ENCODE measurements around the gene NOXRED1.

DNA sequence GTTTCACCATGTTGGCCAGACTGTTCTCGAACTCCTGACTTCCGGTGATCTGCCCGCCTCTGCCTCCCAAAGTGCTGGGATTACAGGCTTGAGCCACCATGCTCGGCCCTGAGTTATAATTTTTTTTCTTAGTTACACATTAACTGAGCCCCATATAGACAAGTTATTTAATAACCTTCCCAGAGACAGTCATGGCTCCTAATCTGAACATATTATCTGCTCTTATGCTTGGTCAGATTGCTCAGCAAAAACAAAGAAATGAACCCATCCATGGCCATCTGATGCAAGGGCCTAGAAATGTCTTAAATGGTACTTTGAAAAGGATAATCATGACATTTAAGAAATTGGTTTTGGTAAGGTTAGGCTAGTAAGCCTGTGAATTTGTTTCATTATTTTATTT lies 33.1 kb downstream of the NOXRED1 start:
- TF ChIP-seq, protein P1, sequence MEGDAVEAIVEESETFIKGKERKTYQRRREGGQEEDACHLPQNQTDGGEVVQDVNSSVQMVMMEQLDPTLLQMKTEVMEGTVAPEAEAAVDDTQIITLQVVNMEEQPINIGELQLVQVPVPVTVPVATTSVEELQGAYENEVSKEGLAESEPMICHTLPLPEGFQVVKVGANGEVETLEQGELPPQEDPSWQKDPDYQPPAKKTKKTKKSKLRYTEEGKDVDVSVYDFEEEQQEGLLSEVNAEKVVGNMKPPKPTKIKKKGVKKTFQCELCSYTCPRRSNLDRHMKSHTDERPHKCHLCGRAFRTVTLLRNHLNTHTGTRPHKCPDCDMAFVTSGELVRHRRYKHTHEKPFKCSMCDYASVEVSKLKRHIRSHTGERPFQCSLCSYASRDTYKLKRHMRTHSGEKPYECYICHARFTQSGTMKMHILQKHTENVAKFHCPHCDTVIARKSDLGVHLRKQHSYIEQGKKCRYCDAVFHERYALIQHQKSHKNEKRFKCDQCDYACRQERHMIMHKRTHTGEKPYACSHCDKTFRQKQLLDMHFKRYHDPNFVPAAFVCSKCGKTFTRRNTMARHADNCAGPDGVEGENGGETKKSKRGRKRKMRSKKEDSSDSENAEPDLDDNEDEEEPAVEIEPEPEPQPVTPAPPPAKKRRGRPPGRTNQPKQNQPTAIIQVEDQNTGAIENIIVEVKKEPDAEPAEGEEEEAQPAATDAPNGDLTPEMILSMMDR (conservative IDR thresholded peaks at IDR 0.05; ENCODE audit: low read depth in 2 of 2), result no peak
- no peak for TF ChIP-seq EZH2 (IDR thresholded peaks at IDR 0.05; ENCODE audit: low read depth, unreplicated experiment)
